SK-N-SH (cell line): Measurements from ENCODE around the gene ARHGEF12. TPM values are rescaled to one million over a fixed set of nuclear protein-coding genes. Genes with fewer than 3 reads are reported as not detected.

Experiments used
- CTCF ChIA-PET: fragments of 300-600, 350-600 bp; formaldehyde crosslinking; extraction: SDS; loops from one replicate; lab custom pipeline; 2021; lab: Yijun Ruan, JAX
- POLR2A ChIA-PET: fragments of 350-600 bp; sonication (Branson Sonifier 250); formaldehyde crosslinking; extraction: SDS; loops from one replicate; lab custom pipeline; 2020; ENCODE audit warnings: antibody characterized with exemption, inconsistent platforms; lab: Yijun Ruan, JAX
- DNase-seq: peaks from one replicate; pipeline ENCODE4 v3.0.0; 2012
- H2AFZ ChIP-seq: fragments of 200-600 bp; sonication (generic); 2 replicates; pipeline ENCODE4 v1.8.1; 2016; ENCODE audit warnings: antibody characterized with exemption, mild to moderate bottlenecking, low read depth
- H3F3A ChIP-seq: fragments of 200-600 bp; sonication (generic); replicated peaks from 2 replicates; pipeline ENCODE3; 2016; ENCODE audit warnings: antibody characterized with exemption, mild to moderate bottlenecking; ENCODE audit not compliant: insufficient read depth
- H3K27ac ChIP-seq, 2 experiments: fragments of 200-500 bp in 1 of 2; fragments of 200-600 bp in 1 of 2; sonication (Bioruptor generic) in 1 of 2; sonication (generic), shearing (Covaris generic) in 1 of 2; 2 replicates each; pipeline versions ENCODE4 v1.5.1 to v1.6.1; 2014 to 2016; ENCODE audit warnings: low read depth in 2 of 2, inconsistent platforms in 1 of 2, low read length in 1 of 2, mild to moderate bottlenecking in 1 of 2, mixed read lengths in 1 of 2
- H3K27me3 ChIP-seq: fragments of 200-600 bp; sonication (generic), shearing (Covaris generic); 2 replicates; pipeline ENCODE4 v1.6.1; 2016; ENCODE audit warnings: mixed run types; ENCODE audit not compliant: insufficient read depth
- H3K36me3 ChIP-seq, 2 experiments: fragments of 200-500 bp in 1 of 2; fragments of 200-600 bp in 1 of 2; sonication (Bioruptor generic) in 1 of 2; sonication (generic) in 1 of 2; replicated peaks in 1 of 2; 2 replicates each; pipeline versions ENCODE3 to v1.5.1; 2014 to 2016; ENCODE audit warnings: low read length in 1 of 2, mild to moderate bottlenecking in 1 of 2; ENCODE audit not compliant: insufficient read depth in 2 of 2, control insufficient read depth in 1 of 2
- H3K4me1 ChIP-seq, 2 experiments: fragments of 200-500 bp in 1 of 2; fragments of 200-600 bp in 1 of 2; sonication (Bioruptor generic) in 1 of 2; sonication (generic), shearing (Covaris generic) in 1 of 2; 2 replicates each; pipeline versions ENCODE4 v1.5.1 to v1.6.1; 2014 to 2016; ENCODE audit warnings: low read depth in 1 of 2, low read length in 1 of 2, mixed run types in 1 of 2; ENCODE audit not compliant: insufficient read depth in 2 of 2, control insufficient read depth in 1 of 2
- H3K4me2 ChIP-seq: fragments of 200-600 bp; sonication (generic), shearing (Covaris generic); 2 replicates; pipeline ENCODE4 v1.6.1; 2017; ENCODE audit warnings: mixed run types
- H3K4me3 ChIP-seq, 2 experiments: fragments of 200-500 bp in 1 of 2; fragments of 200-600 bp in 1 of 2; sonication (Bioruptor generic) in 1 of 2; sonication (generic), shearing (Covaris generic) in 1 of 2; 2 replicates each; pipeline versions ENCODE4 v1.5.1 to v1.8.1; 2014 to 2016; ENCODE audit warnings: low read depth in 2 of 2, inconsistent platforms in 1 of 2, low read length in 1 of 2, mild to moderate bottlenecking in 1 of 2, mixed read lengths in 1 of 2, moderate library complexity in 1 of 2
- H3K79me2 ChIP-seq: fragments of 200-600 bp; sonication (generic); 2 replicates; pipeline ENCODE4 v1.8.1; 2017; ENCODE audit warnings: mild to moderate bottlenecking; ENCODE audit not compliant: insufficient read depth
- H3K9ac ChIP-seq: fragments of 200-600 bp; sonication (generic); 2 replicates; pipeline ENCODE4 v1.6.1; 2017; ENCODE audit warnings: mixed run types
- H3K9me2 ChIP-seq: fragments of 200-600 bp; sonication (generic); 2 replicates; pipeline ENCODE4 v1.6.1; 2017; ENCODE audit warnings: mixed run types
- H3K9me3 ChIP-seq: fragments of 200-600 bp; sonication (generic); 2 replicates; pipeline ENCODE4 v1.6.1; 2017; ENCODE audit warnings: mixed run types, mild to moderate bottlenecking, moderate library complexity
- H4K20me1 ChIP-seq: fragments of 200-600 bp; sonication (generic); 2 replicates; pipeline ENCODE4 v1.6.1; 2017; ENCODE audit warnings: mild to moderate bottlenecking, mixed run types; ENCODE audit not compliant: insufficient read depth
- ELF1 ChIP-seq: IDR thresholded peaks from 2 replicates; pipeline ENCODE4 v1.4.0; 2012
- EZH2phosphoT487 ChIP-seq: fragments of 200-600 bp; sonication (generic); IDR thresholded peaks from 2 replicates; pipeline ENCODE4 v1.6.1; 2017; ENCODE audit warnings: low read depth, mixed run types, mild to moderate bottlenecking, antibody characterized with exemption, moderate library complexity, borderline replicate concordance
- FOSL2 ChIP-seq: IDR thresholded peaks from 2 replicates; pipeline ENCODE4 v1.4.0; 2012; ENCODE audit warnings: low read depth, mild to moderate bottlenecking, moderate library complexity, borderline replicate concordance
- MXI1 ChIP-seq: IDR thresholded peaks from 2 replicates; pipeline ENCODE4 v1.6.1; 2012; ENCODE audit warnings: mild to moderate bottlenecking, low read depth, low read length, improper control_type of control experiment
- NRF1 ChIP-seq: IDR thresholded peaks from 2 replicates; pipeline ENCODE4 v1.6.1; 2012; ENCODE audit warnings: low read depth, mild to moderate bottlenecking, low read length
- TAF1 ChIP-seq: IDR thresholded peaks from 2 replicates; pipeline ENCODE4 v1.6.1; 2012; ENCODE audit warnings: low read depth, mild to moderate bottlenecking, low read length, moderate library complexity, borderline replicate concordance
- WGBS: methylation state at CpG from one replicate; pipeline ENCODE4 v1.1.6; 2017; ENCODE audit warnings: low lambda C conversion rate; 5-methylcytosine and 5-hydroxymethylcytosine counted together
- polyA plus RNA-seq, 3 experiments: library from polyadenylated mRNA; depleted of rRNA; stranded (reverse); fragments of >200 nt; gene quantifications; 2 replicates each; pipeline ENCODE4 v1.2.3, GENCODE V29; 2012
- TF ChIP-seq, protein P1 (sequence below): IDR thresholded peaks from 2 replicates; pipeline ENCODE4 v1.6.1; 2012; ENCODE audit warnings: mild to moderate bottlenecking, low read depth, low read length, moderate library complexity
- TF ChIP-seq, protein P2 (sequence below): fragments of 200-600 bp; sonication (generic); IDR thresholded peaks from 2 replicates; pipeline ENCODE4 v1.6.1; 2017; ENCODE audit warnings: antibody characterized with exemption, mild to moderate bottlenecking, moderate library complexity

ARHGEF12 gene
- polyA plus RNA-seq, 1 of the 3 experiments (the other 2 are of a cell fraction): 12.3 TPM

GRCh38 chr11:120511116-120511819 is 175.1 kb downstream of the ARHGEF12 start, which contains the start of gene GRIK4 (continued):
- TF ChIP-seq, protein P1, sequence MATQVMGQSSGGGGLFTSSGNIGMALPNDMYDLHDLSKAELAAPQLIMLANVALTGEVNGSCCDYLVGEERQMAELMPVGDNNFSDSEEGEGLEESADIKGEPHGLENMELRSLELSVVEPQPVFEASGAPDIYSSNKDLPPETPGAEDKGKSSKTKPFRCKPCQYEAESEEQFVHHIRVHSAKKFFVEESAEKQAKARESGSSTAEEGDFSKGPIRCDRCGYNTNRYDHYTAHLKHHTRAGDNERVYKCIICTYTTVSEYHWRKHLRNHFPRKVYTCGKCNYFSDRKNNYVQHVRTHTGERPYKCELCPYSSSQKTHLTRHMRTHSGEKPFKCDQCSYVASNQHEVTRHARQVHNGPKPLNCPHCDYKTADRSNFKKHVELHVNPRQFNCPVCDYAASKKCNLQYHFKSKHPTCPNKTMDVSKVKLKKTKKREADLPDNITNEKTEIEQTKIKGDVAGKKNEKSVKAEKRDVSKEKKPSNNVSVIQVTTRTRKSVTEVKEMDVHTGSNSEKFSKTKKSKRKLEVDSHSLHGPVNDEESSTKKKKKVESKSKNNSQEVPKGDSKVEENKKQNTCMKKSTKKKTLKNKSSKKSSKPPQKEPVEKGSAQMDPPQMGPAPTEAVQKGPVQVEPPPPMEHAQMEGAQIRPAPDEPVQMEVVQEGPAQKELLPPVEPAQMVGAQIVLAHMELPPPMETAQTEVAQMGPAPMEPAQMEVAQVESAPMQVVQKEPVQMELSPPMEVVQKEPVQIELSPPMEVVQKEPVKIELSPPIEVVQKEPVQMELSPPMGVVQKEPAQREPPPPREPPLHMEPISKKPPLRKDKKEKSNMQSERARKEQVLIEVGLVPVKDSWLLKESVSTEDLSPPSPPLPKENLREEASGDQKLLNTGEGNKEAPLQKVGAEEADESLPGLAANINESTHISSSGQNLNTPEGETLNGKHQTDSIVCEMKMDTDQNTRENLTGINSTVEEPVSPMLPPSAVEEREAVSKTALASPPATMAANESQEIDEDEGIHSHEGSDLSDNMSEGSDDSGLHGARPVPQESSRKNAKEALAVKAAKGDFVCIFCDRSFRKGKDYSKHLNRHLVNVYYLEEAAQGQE: no peak
- TF ChIP-seq TAF1 (no peak), FOSL2 (no peak), MXI1 (no peak), EZH2phosphoT487 (no peak), ELF1 (no peak)

DNA sequence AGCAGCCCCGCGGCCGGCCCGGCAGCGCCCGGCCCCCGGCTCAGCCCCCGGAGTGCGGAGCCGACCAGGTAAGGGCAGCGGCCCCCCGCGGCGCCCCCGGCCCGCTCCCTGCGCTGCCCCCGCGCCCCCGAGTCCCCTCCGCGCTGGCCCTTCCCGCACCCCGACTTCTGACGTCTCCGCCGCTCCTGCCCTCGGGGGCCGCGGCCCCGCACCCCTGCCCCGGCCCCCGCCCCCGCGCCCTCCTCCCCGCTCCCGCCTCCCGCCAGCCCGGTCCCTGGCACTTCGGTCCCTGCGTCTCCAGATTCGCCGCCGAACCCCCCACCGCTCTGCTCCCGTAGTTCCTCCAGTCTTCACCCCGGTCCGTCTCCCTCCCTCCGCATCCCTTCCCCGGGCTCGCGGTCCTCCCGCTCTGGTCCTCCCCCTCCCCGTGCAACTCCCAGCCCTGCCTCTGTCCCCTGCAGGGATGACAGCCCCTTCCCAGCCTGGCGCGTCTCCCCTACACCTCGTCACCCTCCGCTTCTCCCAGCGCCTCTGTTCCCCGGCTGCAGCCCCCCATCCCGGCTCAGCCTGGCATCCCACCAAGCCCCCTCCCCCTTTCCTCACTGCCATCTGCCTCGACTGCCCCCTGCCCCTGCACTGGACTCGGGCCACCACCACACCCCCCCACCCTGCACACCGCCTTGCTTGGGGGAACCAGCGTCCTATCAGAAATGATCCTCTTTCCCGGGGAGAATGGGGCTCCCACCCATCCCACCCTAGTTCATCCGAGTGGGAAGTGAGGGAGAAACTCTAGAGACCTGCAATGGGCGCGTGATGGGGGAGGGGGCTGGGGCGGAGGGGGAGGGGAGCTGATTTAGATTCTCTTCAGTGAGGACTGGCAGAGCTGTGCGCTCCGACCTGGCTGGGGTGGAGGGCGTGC is 175.9 kb downstream of the ARHGEF12 start:
- Histone ChIP-seq H2AFZ (no peak overlapping the region), H3K4me3 (peak overlapping the region in 1 of 2 experiments; percentile 54; a peak in 2 of 4 replicates), H3K9me3 (no peaks in the 10 kb centered on the region), H3K4me1 (peaks cover 0 to 28% of the 10 kb centered on the region in 2 experiments; a peak in 1 of 4 replicates), H3K9me2 (no peaks in the 10 kb centered on the region), H3K27ac (no peak overlapping the region), H3F3A (no peaks in the 10 kb centered on the region), H3K27me3 (peaks cover 18% of the 10 kb centered on the region; the same call in 1 of the 2 replicates), H4K20me1 (no peaks in the 10 kb centered on the region), H3K4me2 (no peak overlapping the region), H3K79me2 (no peaks in the 10 kb centered on the region), H3K36me3 (no peaks in the 10 kb centered on the region), H3K9ac (no peak overlapping the region)
- POLR2A ChIA-PET: interaction anchor here (1.1 kb wide), 1 partner anchor 173 kb away, joined by 6 read pairs; no protein-coding TSS in a partner anchor
- CTCF ChIA-PET: interaction anchor here (0.6 to 8.8 kb wide), 105 partner anchors 8 to 686 kb away, joined by 3 to 168 read pairs (median 4); partner anchors contain the start of genes ARHGEF12 and TBCEL
- WGBS: 17% methylated on average over 40 of the region's 73 CpGs
- TF ChIP-seq NRF1: no peak
- no peak for TF ChIP-seq ELF1
- TF ChIP-seq, protein P2, sequence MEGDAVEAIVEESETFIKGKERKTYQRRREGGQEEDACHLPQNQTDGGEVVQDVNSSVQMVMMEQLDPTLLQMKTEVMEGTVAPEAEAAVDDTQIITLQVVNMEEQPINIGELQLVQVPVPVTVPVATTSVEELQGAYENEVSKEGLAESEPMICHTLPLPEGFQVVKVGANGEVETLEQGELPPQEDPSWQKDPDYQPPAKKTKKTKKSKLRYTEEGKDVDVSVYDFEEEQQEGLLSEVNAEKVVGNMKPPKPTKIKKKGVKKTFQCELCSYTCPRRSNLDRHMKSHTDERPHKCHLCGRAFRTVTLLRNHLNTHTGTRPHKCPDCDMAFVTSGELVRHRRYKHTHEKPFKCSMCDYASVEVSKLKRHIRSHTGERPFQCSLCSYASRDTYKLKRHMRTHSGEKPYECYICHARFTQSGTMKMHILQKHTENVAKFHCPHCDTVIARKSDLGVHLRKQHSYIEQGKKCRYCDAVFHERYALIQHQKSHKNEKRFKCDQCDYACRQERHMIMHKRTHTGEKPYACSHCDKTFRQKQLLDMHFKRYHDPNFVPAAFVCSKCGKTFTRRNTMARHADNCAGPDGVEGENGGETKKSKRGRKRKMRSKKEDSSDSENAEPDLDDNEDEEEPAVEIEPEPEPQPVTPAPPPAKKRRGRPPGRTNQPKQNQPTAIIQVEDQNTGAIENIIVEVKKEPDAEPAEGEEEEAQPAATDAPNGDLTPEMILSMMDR: no peak
- peak; percentile 76 for DNase-seq
